Fibroblast of lung (primary cell): ENCODE measurements around the gene TRAPPC8. TPM values are rescaled to one million over a fixed set of nuclear protein-coding genes. Genes with fewer than 3 reads are reported as not detected.
A peak's percentile ranks its signal among the peaks of the same experiment; 100 is the strongest.
"Not testable (repeated sequence)": the region's sequence is repeated elsewhere in the genome, so short reads cannot be mapped to it uniquely, and the experiment has no call there.

Source experiments
- DNase-seq, 2 donors: peaks; one replicate each; pipeline versions ENCODE4 v3.0.0 to v3.0.0-alpha.2; 2010; ENCODE audit warnings: low read depth in 2 of 2
- H2AFZ ChIP-seq: 2 replicates; pipeline ENCODE4 v1.5.1; 2012; ENCODE audit warnings: low read length, control low read depth, inconsistent platforms
- H3K27ac ChIP-seq: 2 replicates; pipeline ENCODE4 v1.5.1; 2011; ENCODE audit warnings: low read length, control low read depth; ENCODE audit not compliant: insufficient read depth
- H3K27me3 ChIP-seq: 2 replicates; pipeline ENCODE4 v1.5.1; 2011; ENCODE audit warnings: mild to moderate bottlenecking, low read length; ENCODE audit not compliant: control insufficient read depth, insufficient read depth
- H3K36me3 ChIP-seq: 2 replicates; pipeline ENCODE4 v1.5.1; 2011; ENCODE audit warnings: low read length; ENCODE audit not compliant: control insufficient read depth, insufficient read depth
- H3K4me1 ChIP-seq: 2 replicates; pipeline ENCODE4 v1.5.1; 2011; ENCODE audit warnings: low read length; ENCODE audit not compliant: control insufficient read depth, insufficient read depth; ENCODE audit errors: extremely low read depth
- H3K4me2 ChIP-seq: 2 replicates; pipeline ENCODE4 v1.5.1; 2011; ENCODE audit warnings: low read length, control low read depth; ENCODE audit not compliant: insufficient read depth; ENCODE audit errors: extremely low read depth
- H3K4me3 ChIP-seq, 4 experiments: fragments of 200-600 bp in 1 of 4; sonication (generic) in 1 of 4; replicated peaks in 1 of 4; 2 replicates each; pipeline ENCODE4 v1.5.1; 2011 to 2016; ENCODE audit warnings: low read length in 4 of 4, low read depth in 3 of 4, mild to moderate bottlenecking in 3 of 4, control low read depth in 2 of 4, inconsistent platforms in 1 of 4, mixed read lengths in 1 of 4; ENCODE audit not compliant: insufficient read depth in 1 of 4; ENCODE audit errors: control extremely low read depth in 1 of 4
- H3K79me2 ChIP-seq: 2 replicates; pipeline ENCODE4 v1.5.1; 2012; ENCODE audit warnings: mild to moderate bottlenecking, low read length, inconsistent platforms; ENCODE audit not compliant: control insufficient read depth, insufficient read depth
- H3K9ac ChIP-seq: 2 replicates; pipeline ENCODE4 v1.5.1; 2011; ENCODE audit warnings: mild to moderate bottlenecking, low read length, control low read depth; ENCODE audit not compliant: insufficient read depth
- H3K9me3 ChIP-seq: 2 replicates; pipeline ENCODE4 v1.5.1; 2012; ENCODE audit warnings: low read depth, low read length; ENCODE audit not compliant: control insufficient read depth, insufficient read depth
- H4K20me1 ChIP-seq: 2 replicates; pipeline ENCODE4 v1.5.1; 2011; ENCODE audit warnings: low read length; ENCODE audit not compliant: control insufficient read depth, insufficient read depth; ENCODE audit errors: extremely low read depth
- EZH2 ChIP-seq: IDR thresholded peaks from 2 replicates; pipeline ENCODE4 v1.5.1; 2012; ENCODE audit warnings: low read length, control low read depth, mild to moderate bottlenecking; ENCODE audit errors: missing control alignments
- polyA plus RNA-seq, 2 donors: library from polyadenylated mRNA; depleted of rRNA in 1 of 2; stranded (reverse) in 1 of 2; unstranded in 1 of 2; fragments of >200 nt; gene quantifications; 2 replicates each; pipeline ENCODE4 v1.2.1, GENCODE V29; 2011 to 2012; ENCODE audit warnings: missing spikeins in 1 of 2
- total RNA-seq: library from RNA; depleted of rRNA; stranded (reverse); fragments of >200 nt; gene quantifications from 2 replicates; pipeline ENCODE4 v1.2.1, GENCODE V29; 2014
- TF ChIP-seq, protein P1 (sequence below), 2 donors: IDR thresholded peaks in 1 of 2; conservative IDR thresholded peaks in 1 of 2; 1 replicate in 1 of 2; 2 replicates in 1 of 2; pipeline ENCODE4 v1.5.1; 2011 to 2012; ENCODE audit warnings: low read length in 2 of 2, control low read depth in 1 of 2, inconsistent platforms in 1 of 2, low read depth in 1 of 2, mild to moderate bottlenecking in 1 of 2

The TRAPPC8 gene
- total and polyA plus RNA-seq, 2 donors (not counting 1 experiment from before 2014, with no cell fraction given): 53.4 to 64.2 TPM

DNA sequence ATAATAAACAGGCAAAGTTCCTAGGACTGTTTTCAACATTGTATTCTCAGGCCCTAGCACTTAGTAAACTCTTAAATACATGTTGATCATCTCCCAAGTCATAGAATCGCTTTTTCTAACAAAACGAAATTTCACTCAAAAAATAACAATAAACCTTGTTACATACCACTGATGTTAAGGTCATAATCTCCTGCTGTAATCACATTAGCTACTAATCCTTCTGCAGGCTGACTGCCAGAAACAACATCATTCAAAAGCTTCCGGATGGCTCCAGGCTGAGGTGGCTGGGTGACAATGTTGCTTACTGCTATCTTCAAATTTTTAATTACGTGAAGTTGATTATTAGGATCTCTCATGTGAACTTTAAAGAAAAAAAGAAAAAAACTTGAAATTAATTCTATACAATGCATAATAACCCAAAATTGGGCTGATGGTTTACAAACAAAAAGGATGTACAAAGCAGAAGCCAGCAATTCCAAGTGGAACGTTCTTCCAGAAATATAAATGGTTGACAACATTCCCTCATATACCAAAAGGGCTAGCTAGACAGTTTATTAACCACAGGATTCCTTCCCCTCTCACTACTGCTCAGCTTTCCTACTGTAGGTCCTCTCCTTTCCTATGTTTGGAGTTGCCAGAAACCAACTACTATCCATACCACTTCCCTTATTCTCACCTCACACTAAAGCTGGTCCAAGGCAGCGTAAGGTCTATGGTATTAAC, 11.6 kb downstream of the TRAPPC8 start:
- H3K27ac ChIP-seq: no peak overlapping the region
- H4K20me1 ChIP-seq: no peaks in the 10 kb centered on the region
- H3K4me1 ChIP-seq: no peaks in the 10 kb centered on the region
- no peak overlapping the region for H2AFZ ChIP-seq
- peak in 1 of 2 donors; percentile 59 for DNase-seq
- H3K4me3 ChIP-seq: no peak overlapping the region
- TF ChIP-seq, protein P1, sequence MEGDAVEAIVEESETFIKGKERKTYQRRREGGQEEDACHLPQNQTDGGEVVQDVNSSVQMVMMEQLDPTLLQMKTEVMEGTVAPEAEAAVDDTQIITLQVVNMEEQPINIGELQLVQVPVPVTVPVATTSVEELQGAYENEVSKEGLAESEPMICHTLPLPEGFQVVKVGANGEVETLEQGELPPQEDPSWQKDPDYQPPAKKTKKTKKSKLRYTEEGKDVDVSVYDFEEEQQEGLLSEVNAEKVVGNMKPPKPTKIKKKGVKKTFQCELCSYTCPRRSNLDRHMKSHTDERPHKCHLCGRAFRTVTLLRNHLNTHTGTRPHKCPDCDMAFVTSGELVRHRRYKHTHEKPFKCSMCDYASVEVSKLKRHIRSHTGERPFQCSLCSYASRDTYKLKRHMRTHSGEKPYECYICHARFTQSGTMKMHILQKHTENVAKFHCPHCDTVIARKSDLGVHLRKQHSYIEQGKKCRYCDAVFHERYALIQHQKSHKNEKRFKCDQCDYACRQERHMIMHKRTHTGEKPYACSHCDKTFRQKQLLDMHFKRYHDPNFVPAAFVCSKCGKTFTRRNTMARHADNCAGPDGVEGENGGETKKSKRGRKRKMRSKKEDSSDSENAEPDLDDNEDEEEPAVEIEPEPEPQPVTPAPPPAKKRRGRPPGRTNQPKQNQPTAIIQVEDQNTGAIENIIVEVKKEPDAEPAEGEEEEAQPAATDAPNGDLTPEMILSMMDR (conservative IDR thresholded peaks at IDR 0.05 in 1 of 2, IDR thresholded peaks at IDR 0.05 in 1 of 2; ENCODE audit: low read depth in 1 of 2, low read length in 2 of 2): no peak
- TF ChIP-seq EZH2: no peak
- H3K27me3 ChIP-seq: no peaks in the 10 kb centered on the region
- H3K9ac ChIP-seq: no peak overlapping the region
- H3K79me2 ChIP-seq: peaks cover 18% of the 10 kb centered on the region
- no peaks in the 10 kb centered on the region for H3K9me3 ChIP-seq
- H3K36me3 ChIP-seq: no peaks in the 10 kb centered on the region
- H3K4me2 ChIP-seq: no peak overlapping the region

DNA sequence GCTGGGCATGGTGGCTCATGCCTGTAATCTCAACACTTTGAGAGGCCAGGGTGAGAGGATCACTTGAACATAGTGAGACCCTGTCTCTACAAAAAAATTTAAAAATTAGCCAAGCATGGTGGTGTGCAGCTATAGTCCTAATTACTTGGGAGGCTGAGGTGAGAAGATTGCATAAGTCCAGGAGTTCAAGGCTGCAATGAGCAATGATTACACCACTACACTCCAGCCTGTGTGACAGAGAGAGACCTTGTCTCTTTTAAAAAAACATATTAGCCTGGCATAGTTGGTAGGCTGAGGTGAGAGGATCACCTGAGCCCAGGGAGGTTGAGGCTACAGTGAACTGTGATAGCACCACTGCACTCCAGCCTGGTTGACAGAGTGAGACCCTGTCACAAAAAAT, 13.7 kb downstream of the TRAPPC8 start:
- Histone ChIP-seq H3K4me1 (no peaks in the 10 kb centered on the region), H3K9ac (no peak overlapping the region), H3K27me3 (no peaks in the 10 kb centered on the region), H2AFZ (no peak overlapping the region), H3K4me2 (no peak overlapping the region), H3K9me3 (no peaks in the 10 kb centered on the region), H3K36me3 (no peaks in the 10 kb centered on the region), H3K79me2 (peaks cover 13% of the 10 kb centered on the region), H3K4me3 (no peak overlapping the region), H4K20me1 (no peaks in the 10 kb centered on the region), H3K27ac (no peak overlapping the region)
- no peak for TF ChIP-seq EZH2
- DNase-seq: no peak

DNA sequence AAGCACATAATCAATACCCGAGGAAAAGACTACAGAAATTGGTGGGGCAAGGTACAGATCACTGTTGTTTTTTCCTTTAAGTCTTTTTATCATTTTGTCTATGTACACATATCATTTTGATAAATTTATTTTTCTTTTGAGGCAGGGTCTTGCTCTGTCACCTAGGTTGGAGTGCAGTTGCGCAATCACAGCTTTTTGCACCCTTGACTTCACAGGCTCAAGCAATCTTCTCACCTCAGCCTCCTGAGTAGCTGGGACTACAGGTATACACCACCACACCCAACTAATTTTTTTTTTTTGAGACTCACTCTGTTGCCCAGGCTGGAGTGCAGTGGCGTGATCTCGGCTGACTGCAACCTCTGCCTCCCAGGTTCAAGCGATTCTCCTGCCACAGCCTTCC, 15.9 kb downstream of the TRAPPC8 start:
- not testable (repeated sequence) for H2AFZ ChIP-seq, H3K9me3 ChIP-seq, H3K27ac ChIP-seq, H3K27me3 ChIP-seq, H3K9ac ChIP-seq, H3K79me2 ChIP-seq, H3K4me1 ChIP-seq, DNase-seq, H3K36me3 ChIP-seq, H4K20me1 ChIP-seq, H3K4me2 ChIP-seq, H3K4me3 ChIP-seq

DNA sequence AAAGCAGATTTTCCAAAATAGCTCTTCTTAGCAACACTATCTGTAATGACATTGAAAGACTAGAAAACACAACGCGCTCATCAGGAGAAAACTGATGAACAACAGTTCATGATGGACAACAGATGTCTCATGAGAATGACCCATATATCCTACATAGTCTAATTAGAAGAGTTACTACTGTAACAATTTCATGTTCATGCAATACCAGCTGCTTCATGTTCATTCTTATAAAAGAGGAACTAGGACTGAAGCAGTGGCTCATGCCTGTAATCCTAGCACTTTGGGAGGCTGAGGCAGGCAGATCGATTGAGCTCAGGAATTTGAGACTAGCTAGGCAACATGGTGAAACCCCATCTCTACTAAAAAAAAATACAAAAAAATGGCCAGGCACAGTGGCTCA, 22.7 kb downstream of the TRAPPC8 start:
- Histone ChIP-seq H3K27me3 (no peaks in the 10 kb centered on the region), H3K27ac (no peak overlapping the region), H2AFZ (no peak overlapping the region), H3K9me3 (no peaks in the 10 kb centered on the region), H3K4me1 (no peaks in the 10 kb centered on the region), H3K4me3 (no peak overlapping the region), H3K4me2 (no peak overlapping the region), H4K20me1 (no peaks in the 10 kb centered on the region), H3K79me2 (peaks cover 2% of the 10 kb centered on the region), H3K36me3 (no peaks in the 10 kb centered on the region), H3K9ac (no peak overlapping the region)
- TF ChIP-seq EZH2: no peak
- TF ChIP-seq, protein P1 (conservative IDR thresholded peaks at IDR 0.05 in 1 of 2, IDR thresholded peaks at IDR 0.05 in 1 of 2; ENCODE audit: low read depth in 1 of 2, low read length in 2 of 2): no peak
- DNase-seq: no peak

DNA sequence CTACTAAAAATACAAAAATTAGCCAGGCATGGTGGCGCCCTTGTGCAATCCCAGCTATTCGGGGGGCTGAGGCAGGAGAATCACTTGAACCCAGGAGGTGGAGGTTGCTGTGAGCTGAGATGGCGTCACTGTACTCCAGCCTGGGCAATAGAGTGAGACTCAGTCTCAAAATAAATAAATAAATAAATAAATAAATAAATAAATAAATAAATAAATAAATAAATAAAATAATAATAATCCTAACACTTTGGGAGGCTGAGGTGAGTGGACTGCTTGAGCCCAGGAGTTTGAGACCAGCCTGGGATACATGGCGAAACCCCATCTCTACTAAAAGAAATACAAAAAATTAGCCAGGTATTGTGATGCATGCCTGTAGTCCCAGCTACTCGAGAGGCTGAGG, 23.6 kb downstream of the TRAPPC8 start:
- H3K9ac ChIP-seq, H4K20me1 ChIP-seq, H3K27me3 ChIP-seq, H3K36me3 ChIP-seq, H2AFZ ChIP-seq, H3K4me1 ChIP-seq, H3K27ac ChIP-seq, H3K4me2 ChIP-seq, H3K79me2 ChIP-seq, H3K9me3 ChIP-seq, DNase-seq, H3K4me3 ChIP-seq: not testable (repeated sequence)
